ENCODE results near the gene PLA2G10.

PLA2G10 gene

DNA sequence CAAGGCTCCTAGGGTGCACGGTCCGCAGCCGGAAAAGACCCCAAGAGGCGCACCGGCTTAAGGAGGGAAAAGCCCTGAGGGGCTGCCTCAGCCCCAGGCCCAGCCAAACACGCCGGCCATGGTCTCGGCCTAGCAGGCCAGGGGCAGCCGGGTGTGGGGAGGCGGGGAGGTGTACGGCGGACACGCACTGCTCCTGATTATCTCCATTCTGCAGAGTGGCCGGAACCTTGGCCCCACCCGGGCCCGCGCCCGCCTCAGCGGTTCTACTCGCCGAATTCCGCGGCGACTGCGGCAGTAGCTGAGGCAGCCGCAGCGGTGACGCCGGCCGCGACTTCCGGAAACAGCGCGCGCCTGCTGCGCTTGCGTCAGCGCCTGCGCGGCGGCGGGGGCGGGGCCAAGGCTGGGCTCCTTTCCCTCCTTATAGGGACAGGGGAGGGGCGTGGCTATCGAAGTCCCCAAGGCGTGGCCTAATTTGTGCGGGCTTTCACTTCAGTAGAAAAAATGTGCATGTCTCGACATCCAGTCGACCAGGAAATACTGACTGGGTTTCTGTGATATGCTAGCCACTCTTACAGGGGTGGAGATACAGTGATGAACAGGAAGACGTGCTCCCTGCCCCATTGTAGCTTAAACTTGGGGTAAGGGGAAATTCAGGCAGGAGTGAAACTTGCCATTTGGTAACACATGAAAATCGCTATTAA lies 64.0 kb downstream of the PLA2G10 start, which contains the start of gene PARN:
TSS of gene PARN (minus strand) at position 342 of the 701 bp plus-strand sequence. CDS start at position 207, 135 bp downstream.
- peak; percentile 97 to 98 for DNase-seq (ENCODE audit: low read depth in 2 of 2)
- TF ChIP-seq, protein P1, sequence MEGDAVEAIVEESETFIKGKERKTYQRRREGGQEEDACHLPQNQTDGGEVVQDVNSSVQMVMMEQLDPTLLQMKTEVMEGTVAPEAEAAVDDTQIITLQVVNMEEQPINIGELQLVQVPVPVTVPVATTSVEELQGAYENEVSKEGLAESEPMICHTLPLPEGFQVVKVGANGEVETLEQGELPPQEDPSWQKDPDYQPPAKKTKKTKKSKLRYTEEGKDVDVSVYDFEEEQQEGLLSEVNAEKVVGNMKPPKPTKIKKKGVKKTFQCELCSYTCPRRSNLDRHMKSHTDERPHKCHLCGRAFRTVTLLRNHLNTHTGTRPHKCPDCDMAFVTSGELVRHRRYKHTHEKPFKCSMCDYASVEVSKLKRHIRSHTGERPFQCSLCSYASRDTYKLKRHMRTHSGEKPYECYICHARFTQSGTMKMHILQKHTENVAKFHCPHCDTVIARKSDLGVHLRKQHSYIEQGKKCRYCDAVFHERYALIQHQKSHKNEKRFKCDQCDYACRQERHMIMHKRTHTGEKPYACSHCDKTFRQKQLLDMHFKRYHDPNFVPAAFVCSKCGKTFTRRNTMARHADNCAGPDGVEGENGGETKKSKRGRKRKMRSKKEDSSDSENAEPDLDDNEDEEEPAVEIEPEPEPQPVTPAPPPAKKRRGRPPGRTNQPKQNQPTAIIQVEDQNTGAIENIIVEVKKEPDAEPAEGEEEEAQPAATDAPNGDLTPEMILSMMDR (IDR thresholded peaks at IDR 0.05; ENCODE audit: low read depth, low read length): no peak
- H3K4me3 ChIP-seq (replicated peaks in 1 of 2; ENCODE audit: low read depth in 2 of 2, low read length in 2 of 2): peak within 1 kb of the TSS; percentile 93 to 95

DNA sequence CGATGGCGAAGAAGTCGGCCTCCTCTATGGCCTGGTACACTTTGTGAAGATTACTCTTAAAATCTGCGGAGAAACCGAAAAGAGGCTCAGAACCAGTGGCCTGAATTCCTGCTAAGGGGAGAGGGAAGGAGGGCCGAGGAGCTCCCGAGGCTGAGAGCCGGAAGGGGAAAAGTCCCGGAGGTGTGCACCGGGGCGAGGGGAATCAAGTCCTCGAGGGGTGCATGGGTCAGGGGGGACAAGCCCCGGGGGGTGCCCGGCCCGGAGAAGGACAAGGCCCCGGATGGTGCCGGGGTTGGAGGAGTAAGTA lies 64.5 kb downstream of the PLA2G10 start:
- H3K4me3 ChIP-seq (replicated peaks in 1 of 2; ENCODE audit: low read depth in 2 of 2, low read length in 2 of 2): peak overlapping the region; percentile 93 to 95
- TF ChIP-seq, protein P1 (IDR thresholded peaks at IDR 0.05; ENCODE audit: low read depth, low read length): no peak
- DNase-seq (ENCODE audit: low read depth in 2 of 2): peak in 1 of 2 donors; percentile 10

- TF ChIP-seq, protein P1 (IDR thresholded peaks at IDR 0.05; ENCODE audit: low read depth, low read length): no peak
- DNase-seq (ENCODE audit: low read depth in 2 of 2): peak; percentile 8 to 12
- peak overlapping the region; percentile 93 to 95 for H3K4me3 ChIP-seq (replicated peaks in 1 of 2; ENCODE audit: low read depth in 2 of 2, low read length in 2 of 2)
These were observed 65.1 kb downstream of the PLA2G10 start for GRCh38 chr16:14628806-14629611.

GRCh38 chr16:14627078-14627477 lies 67.0 kb downstream of the PLA2G10 start:
- no peak overlapping the region for H3K4me3 ChIP-seq (replicated peaks in 1 of 2; ENCODE audit: low read depth in 2 of 2, low read length in 2 of 2)
- TF ChIP-seq, protein P1 (IDR thresholded peaks at IDR 0.05; ENCODE audit: low read depth, low read length): no peak
- DNase-seq (ENCODE audit: low read depth in 2 of 2): no peak

Data from cardiac fibroblast (primary cell).